Measurements from ENCODE around the gene TMEM129.

TMEM129 gene

GRCh38 chr4:1757836-1758235 is 36.7 kb upstream of the TMEM129 start:
- DNase-seq: no peak

- no peak for DNase-seq
Measured at GRCh38 chr4:1756893-1757779, 36.0 kb upstream of the TMEM129 start.

- DNase-seq: no peak
Measured at GRCh38 chr4:1756079-1756478, 35.0 kb upstream of the TMEM129 start.

- DNase-seq: no peak
Measured at GRCh38 chr4:1755297-1755696, 34.2 kb upstream of the TMEM129 start.

- no peak for DNase-seq
Measured at GRCh38 chr4:1754336-1754735, 33.2 kb upstream of the TMEM129 start.

- no peak for DNase-seq
Measured at GRCh38 chr4:1753697-1754311, 32.7 kb upstream of the TMEM129 start.

GRCh38 chr4:1753294-1753696 is 32.2 kb upstream of the TMEM129 start:
- DNase-seq: no peak

- DNase-seq: no peak
Measured at GRCh38 chr4:1752284-1753041, 31.3 kb upstream of the TMEM129 start.

GRCh38 chr4:1751919-1752283 is 30.8 kb upstream of the TMEM129 start:
- no peak for DNase-seq

GRCh38 chr4:1751155-1751918 is 30.2 kb upstream of the TMEM129 start:
- no peak for DNase-seq

GRCh38 chr4:1750381-1751154 is 29.4 kb upstream of the TMEM129 start:
- no peak for DNase-seq

- no peak for DNase-seq
Measured at GRCh38 chr4:1749826-1750225, 28.7 kb upstream of the TMEM129 start.

GRCh38 chr4:1749370-1749769 is 28.2 kb upstream of the TMEM129 start:
- DNase-seq: no peak

- DNase-seq: peak; percentile 39
Measured at GRCh38 chr4:1748465-1748995, 27.4 kb upstream of the TMEM129 start.

GRCh38 chr4:1747603-1747967 is 26.5 kb upstream of the TMEM129 start:
- no peak for DNase-seq

- no peak for DNase-seq
Measured at GRCh38 chr4:1746919-1747602, 25.9 kb upstream of the TMEM129 start.

GRCh38 chr4:1746265-1746691 is 25.2 kb upstream of the TMEM129 start:
- peak; percentile 26 for DNase-seq

- DNase-seq: no peak
Measured at GRCh38 chr4:1745697-1746096, 24.6 kb upstream of the TMEM129 start.

- DNase-seq: no peak
Measured at GRCh38 chr4:1745165-1745564, 24.0 kb upstream of the TMEM129 start.

GRCh38 chr4:1744552-1744951 is 23.4 kb upstream of the TMEM129 start:
- no peak for DNase-seq

- DNase-seq: no peak
Measured at GRCh38 chr4:1743975-1744374, 22.9 kb upstream of the TMEM129 start.
